GM18502 (cell line): Measurements from ENCODE around the gene NARF.

ENCODE experiments used
- ATAC-seq: cut with Tn5 transposase; IDR thresholded peaks from one replicate; pipeline ENCODE4 v1.9.1; 2021; ENCODE audit warnings: mild to moderate bottlenecking; ENCODE audit not compliant: unreplicated experiment, poor library complexity

The NARF gene

DNA sequence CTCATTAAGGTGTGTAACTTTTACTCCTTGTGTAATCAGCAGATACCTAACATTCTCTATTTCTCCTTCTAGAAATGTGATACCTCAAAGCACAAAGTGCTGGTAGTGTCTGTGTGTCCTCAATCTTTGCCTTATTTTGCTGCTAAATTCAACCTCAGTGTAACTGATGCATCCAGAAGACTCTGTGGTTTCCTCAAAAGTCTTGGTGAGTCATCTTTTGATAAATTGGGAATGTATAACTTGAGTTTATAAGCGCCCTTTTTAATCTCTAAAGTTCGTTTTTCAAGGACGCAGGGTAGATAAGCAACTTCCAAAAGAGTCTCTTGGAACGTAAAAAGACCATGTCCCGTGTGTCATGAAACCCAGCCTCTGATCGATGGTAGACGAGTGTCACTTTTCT lies 10.2 kb downstream of the NARF start:
- ATAC-seq = no peak

DNA sequence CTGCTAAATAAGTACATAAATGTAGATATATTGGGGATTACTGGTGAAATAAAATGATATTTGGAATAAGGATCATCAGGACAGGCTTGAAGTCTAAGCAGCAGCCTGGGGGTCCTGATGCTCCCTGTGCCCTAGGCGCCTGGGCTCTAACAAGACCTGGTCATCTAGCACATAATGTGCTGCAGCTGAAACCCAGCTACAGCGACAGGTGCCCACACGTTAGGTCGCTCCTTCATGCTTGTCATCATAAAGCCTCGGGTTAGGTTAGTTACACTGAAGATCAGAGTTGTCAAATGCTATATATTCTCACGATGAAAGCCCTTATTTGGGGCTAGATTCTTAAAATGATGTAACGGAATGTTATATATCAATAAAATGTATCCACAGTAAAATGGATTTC lies 11.5 kb downstream of the NARF start:
- ATAC-seq = no peak

DNA sequence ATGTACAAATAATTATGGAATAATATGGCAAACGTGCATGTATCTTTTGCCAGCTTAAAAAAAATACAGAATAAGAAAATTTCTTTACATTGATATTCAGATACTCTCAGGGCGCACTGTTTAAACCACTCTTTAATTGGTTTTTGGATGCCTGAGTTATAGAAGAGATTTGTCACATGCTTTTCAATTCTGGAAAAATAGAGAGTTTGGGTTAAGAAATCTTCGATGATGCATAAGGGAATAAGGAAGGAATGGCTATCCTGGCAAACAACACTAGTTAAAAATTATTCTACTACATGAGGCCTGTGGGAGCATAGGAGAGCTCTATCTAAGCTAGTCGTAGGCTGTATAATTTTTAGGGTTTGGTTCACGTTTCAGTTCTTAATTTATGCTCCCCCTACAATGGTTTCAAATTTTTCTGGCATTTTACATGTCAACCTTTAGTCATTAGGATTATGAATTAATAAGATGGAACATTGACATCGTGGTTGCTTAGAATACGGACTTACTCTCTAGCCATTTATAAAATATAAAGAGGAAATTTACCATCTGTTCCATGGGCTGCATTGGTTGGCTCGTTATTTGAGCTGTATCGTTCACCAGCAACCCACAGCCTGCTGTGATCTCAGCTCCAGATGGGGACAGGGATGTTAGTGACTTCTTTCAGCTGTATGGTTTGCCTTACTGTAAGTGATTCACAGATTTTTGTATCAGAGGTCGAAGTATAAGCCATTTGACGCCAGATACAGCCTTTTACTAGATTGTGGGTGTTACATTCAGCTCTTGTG lies 15.9 kb downstream of the NARF start:
- no peak for ATAC-seq

DNA sequence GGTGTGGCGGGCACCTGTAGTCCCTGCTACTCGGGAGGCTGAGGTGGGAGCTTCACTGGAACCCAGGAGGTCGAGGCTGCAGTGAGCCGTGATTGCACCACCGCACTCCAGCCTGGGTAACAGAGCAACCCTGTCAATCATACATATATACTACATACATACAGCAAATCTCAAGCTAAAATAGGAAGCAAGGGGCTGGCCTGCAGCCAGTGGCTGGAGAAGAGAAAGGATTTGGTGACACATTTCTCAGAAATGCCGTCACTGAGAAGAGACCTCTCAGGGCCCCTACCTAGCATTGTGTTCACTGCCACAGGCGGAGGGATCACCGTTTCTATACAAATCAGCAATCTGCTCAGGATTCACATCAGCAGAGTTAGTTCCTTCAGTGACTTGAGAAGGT lies 16.9 kb downstream of the NARF start:
- ATAC-seq = no peak

DNA sequence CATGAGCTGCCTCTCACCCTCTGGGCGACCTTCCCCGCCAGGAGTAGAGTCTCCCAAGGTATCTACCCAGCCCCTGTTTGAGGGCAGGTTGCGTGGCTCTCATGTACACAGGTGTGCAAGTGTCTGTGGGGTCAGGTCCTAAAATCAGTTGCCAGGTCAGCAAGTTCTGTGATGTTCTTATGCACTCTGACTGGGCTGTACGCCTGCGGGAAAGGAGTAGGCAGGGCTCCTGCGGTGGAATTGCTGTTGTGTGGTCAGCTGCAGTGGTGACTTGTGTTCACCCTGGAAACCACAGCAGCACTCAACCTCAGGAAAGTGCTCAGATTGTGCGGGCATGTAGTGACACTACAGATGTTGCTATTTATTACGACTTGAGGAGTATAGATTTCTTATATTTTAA lies 19.4 kb downstream of the NARF start:
- no peak for ATAC-seq

DNA sequence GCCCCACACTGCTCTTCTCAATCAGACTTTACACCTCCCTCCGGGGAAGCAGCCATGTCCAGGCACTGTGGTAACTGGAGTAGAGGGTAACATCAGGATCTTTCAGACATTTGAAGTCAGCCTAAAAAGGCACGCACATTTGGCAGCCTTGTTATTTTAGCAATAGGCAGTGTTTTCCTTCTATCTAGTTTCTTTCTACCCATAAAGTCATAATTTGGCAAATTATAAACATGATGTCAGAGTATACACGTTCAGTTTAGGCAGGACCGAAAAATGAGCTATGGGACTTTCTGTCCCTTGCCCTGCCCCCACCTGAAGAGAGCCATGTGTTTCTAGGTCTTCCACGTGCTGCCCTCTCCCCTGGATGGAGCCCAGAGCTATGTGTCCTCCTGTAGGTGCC lies 21.1 kb downstream of the NARF start:
- no peak for ATAC-seq

DNA sequence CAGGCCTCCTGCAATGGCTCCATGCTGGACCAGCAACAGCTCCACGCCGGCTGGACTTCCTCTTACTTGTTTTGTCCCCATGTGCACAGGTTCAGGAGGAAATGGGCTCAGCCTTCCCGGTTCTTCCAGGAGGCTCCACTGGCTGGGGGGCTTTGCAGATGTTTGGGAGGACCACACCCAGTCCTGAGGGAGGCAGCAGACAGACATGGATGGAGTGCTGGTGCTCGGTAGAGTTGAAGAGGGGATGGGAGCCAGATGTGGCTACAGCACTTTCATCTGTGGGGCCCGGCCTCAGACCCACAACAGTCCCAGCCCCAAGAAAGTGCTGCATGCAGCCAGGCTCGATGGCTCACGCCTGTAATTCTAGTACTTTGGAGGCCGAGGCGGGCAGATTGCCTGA lies 21.8 kb downstream of the NARF start:
- no peak for ATAC-seq

DNA sequence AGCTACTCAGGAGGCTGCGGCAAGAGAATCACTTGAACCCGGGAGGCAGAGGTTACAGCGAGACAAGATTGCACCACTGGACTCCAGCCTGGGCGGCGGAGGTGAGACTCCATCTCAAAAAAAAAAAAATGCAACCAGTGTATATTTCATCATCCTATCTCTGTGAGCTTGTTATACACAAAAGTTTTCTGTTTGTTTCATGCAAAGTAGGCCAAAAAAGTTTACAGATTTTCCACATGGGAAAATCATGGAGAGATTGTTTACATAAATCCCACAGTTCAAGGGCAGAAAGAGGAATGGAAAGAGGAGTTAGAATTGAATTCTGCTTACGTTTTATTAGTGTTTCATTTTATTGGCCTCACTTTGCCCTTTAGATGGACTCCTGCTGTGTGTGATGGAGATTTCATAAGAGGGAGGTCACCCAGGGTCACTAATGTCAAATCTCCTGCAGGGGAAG lies 24.7 kb downstream of the NARF start:
- no peak for ATAC-seq

DNA sequence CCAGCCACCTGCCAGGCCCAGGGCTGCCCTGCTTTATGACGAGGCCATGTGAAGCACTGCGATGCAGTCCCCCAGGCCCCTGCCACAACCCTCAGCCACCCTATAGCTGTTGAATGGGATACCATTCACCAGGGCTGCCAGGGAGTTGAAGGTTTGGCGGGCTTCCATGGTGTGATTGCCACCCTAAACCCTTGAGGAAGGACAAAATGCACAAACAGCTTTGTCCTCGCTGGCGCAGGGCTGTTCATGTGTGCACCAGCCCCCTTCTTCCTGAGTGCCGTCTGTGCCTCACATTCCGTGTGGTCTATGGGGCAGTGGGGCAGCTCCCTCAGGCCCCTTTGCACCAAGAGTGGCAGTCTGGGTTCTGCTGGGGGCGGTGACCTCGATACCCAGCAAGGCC lies 25.3 kb downstream of the NARF start:
- ATAC-seq = no peak

DNA sequence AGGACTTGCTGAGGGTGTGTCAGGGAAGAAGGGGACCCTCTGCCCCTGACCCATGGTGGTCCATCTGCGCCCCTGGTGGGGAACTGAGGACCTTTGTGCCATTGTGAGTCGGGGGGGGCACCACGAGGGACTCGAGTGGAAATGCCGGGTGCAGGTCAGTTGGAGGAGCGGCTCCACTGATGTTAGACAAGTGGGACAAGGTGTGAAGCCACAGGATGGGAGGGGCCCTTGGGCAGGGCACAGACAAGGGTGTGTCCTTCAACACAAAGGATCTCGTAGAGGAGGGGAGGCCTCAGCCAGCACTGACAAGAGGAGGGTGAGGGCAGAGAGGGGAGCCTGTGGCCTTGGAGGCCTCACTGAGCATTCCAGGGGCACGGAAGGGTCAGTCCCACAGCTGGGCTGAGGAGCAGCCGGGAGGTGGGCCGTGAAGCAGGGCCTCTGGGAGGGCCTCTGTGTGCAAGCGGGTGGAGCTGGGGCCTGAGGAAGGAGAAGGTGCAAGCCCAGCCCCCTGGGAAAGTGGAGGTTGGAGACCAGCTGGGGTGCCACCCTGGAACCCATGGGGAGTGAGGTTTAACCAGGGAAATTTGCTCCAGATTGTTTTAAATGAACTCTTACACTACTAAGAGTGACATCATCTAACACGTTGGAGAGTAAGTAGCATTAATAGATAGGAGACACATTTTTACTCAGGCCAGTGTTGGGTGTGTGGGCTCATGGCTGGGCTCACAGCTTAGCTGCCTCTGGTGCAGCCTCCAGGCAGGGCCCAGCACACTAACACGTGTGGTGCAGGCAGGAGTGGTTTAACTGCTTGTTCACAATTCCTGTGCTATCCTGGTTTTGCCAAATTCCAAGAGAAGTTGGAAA lies 27.9 kb downstream of the NARF start:
- no peak for ATAC-seq

DNA sequence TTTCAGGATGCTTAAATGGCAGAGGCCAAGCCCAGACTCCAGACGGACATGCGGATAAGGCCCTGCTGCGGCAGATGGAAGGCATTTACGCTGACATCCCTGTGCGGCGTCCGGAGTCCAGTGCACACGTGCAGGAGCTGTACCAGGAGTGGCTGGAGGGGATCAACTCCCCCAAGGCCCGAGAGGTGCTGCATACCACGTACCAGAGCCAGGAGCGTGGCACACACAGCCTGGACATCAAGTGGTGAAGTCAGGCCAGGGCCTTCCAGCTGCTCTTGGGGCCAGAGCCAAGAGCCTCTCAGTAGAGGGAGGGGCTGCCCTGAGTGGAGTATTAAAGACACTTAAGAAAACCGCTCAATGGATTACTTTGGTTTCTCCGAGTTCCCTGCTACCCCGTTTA lies 29.4 kb downstream of the NARF start:
- no peak for ATAC-seq

DNA sequence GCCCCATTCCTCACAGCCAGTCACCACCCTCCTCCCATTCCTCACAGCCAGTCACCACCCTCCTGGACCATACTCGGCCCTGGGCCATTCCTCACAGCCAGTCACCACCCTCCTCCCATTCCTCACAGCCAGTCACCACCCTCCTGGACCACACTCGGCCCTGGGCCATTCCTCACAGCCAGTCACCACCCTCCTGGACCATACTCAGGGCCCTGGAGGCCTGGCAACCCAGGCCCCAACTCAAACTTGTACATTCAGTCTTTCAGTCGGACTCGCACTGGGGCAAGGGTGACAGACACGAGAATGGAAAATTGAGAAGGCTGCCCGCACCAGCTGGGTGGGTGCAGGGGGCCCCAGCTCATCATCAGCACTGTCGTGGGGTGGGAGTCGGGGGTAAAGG lies 30.6 kb downstream of the NARF start:
- ATAC-seq = no peak

DNA sequence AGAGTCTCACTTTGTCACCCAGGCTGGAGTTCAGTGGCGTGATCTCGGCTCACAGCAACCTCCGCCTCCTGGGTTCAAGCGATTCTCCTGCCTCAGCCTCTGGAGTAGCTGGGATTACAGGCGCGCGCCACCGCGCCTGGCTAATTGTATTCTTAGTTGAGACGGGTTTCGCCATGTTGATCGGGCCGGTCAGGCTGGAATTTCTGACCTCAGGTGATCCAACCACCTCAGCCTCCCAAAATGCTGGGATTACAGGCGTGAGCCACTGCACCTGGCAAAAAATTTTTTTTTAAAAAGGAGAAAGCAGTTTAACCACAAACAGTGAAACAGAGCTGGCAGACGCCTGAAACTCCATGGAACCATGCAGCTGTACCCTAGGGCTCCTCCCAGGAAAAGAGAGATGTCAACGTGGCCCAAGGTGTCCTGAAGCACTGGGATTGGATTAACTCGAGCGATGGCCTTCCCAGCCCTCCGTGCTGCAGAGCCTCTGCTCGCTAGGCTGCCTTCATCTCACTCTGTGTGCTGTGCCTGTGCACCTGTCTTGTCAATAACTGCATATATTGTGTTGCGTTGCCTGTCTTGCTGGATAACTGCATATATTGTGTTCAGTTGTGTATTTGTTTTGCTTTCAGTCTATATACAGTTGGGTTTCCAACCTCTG lies 31.4 kb downstream of the NARF start:
- ATAC-seq = no peak

DNA sequence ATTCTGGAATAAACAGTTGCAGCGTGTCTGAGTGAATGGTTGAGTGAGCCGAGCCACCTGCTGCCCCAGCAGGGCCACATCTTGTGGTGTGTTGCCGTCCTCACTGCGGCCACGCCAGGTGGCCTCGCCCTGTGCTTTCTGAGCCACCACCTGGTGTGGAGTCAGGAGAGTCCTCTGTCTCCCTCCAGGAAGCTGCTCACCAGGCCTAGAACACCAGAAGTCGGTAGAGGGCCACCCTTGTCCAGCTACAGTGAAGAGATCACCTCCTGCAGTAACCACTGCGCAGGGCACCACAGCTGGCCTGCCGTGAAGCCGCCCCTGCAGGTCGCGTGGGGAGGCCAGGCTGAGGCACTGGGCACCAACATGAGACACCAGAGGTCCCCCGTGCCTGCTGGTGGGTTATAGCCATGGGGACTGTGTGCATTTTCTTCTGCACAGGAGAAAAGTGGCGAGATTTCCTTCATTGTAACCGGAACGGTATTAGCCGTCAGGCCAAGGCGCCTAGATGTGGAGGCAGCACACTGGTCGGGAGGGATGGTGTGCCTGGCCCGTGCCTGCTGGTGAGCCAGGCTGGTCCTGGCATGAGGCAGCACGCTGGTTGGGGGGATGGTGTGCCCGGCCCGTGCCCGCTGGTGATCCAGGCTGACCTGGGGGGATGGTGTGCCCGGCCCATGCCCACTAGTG lies 32.1 kb downstream of the NARF start:
- no peak for ATAC-seq

DNA sequence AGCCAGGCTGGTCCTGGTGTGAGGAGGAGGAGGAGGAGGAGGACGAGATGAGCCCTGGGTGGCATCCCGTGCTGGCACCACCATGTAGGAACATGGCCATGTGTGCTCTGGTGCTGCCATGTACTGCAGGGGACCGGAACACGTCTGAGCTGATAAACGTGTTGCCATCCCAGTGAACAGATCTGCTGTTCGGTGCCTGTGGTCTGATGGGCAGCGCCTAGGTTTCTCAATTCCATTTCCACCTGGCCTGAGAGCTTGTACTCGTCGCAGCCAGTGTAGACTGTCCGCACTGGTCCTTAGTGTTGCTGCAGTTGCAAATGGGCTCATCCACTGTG lies 32.6 kb downstream of the NARF start:
- no peak for ATAC-seq

DNA sequence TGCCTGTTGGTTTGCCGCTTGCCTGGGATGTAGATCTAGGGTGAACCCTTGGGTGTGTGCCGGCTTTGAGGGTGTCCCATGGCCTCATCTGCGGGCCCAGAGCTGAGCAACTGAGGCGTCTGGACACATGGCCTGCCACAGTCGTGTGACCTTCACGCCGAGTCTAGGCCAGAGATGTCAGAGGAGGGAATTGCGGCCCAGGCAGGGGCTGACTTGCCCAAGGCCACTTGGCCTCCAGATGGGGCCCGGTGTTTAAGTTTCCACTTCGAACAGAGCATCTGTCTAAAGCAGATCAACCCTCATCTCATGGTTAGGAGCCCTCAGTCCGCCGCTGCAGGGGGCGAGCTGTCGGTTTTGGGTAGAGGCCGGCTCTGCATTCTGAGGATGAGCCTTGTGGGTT lies 33.0 kb downstream of the NARF start:
- ATAC-seq = no peak

DNA sequence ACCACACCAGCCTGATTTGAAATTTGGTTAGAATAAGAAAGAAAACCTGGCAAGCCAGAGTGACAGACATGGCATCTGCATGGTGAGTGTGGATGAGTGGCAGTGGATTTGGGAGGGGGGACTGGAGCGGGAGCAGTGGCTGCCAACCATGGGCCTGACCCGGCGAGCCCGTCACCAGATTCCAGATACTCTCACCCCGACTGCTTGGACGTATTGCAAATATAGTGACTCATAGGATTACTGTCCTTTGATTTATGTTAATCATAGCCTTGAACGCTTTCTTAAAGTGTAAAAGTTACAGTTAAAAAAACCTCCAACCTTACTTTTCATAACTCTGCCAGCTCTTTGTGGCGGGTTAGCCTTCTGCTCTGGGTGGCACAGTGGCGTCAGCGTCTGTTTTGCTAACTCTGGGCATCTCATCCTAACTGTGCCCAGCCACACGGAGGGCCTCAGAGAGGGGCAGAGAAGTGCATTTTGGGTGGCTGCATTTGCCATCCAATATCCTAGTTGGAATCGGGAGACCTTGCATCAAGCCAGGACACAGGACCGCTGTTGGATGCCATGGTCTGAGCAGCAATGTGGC lies 34.2 kb downstream of the NARF start:
- no peak for ATAC-seq

DNA sequence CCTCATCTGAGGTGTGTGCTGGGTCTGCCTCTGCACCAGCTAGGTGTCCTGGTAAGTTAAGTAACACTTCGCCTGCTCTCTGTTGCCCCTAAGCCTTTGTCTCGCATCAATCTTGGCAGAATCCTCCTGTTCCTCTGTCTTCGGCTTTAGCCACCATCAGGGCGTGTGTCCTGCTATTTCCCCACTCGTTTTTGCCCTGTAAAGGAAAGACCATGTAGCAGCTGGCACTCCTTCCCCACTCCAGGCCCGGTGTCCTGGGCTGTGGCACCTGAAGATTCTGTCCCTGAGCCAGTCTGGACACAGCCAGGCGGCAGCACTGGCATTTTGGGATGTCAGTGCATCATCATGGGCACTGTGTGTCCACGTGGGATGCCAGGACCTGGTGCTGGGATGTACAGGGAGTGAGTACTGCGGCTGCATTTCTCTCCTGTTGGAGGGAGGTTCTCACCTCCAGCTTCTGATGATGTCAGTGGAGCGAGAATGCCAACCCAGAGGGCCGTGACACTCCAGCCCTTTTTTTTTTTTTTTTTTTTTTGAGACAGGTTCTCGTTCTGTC lies 34.8 kb downstream of the NARF start:
- no peak for ATAC-seq

DNA sequence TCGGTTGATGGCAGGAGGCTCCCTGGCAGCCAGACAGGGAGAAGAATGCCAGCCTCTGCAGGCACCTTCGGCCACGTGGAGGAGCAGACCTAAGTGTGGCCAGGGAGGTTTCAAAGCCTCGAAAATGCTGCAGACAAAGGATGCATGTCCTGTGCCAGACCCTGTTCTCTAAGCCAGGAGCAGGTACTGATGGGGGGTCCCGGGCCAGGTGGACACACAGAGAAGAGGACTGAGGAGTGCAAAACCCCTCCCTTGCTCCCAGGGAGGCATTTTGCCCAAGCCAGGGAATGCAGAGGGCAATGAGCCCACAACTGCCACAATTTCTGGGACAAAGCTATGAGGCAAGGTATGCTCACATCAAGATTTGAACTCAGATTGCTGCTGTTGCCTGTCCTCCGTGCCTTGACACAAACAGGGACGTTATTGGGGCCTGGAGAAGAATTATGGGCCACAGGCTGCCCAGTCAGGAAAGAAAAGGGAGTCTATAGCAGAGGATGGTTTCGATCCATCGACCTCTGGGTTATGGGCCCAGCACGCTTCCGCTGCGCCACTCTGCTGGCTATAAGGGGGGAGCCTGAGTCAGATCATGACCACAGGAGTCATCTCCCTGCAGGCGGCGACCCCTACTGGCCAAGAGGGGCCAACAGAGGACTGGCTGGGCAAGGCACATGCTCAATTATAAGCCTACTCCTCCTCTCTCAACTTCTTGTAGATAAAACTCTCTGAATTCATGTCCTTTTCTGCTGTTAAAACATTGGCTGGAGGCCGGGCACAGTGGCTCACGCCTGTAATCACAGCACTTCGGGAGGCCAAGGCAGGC lies 35.9 kb downstream of the NARF start:
- ATAC-seq = no peak
